GM21737 (cell line): Measurements from ENCODE around the gene MFSD6L.

ENCODE experiments used
- ATAC-seq: cut with Tn5 transposase; IDR thresholded peaks from one replicate; pipeline ENCODE4 v1.9.1; 2021; ENCODE audit warnings: mild to moderate bottlenecking, moderate library complexity; ENCODE audit not compliant: unreplicated experiment

Gene MFSD6L, protein sequence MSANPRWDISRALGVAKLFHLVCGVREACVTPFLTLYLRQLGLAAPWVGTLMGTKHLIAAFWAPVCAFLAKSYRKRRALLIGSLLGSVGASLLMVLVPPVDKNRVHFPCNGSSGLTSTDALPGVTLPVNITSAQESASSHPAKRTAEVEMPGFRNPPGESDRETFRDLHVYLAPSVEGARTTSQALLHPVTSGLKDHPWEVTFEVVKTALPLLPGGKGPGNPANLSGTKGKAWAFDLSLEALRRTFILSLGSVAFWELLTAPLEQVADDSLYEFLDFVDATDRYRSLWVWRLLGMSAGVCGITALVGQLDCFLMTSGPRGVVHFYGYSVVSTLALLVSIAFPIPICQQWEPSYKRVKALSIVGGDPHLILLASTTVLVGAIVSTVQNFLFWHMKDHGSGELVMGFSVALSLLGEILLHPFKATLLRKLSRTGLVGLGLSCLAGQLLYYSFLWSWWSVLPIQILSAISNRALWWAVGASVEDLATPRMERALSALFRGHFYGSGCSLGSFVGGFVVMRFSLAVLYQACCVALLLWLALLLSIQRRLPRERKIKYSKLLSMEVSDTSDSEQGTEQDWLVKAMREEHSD

DNA sequence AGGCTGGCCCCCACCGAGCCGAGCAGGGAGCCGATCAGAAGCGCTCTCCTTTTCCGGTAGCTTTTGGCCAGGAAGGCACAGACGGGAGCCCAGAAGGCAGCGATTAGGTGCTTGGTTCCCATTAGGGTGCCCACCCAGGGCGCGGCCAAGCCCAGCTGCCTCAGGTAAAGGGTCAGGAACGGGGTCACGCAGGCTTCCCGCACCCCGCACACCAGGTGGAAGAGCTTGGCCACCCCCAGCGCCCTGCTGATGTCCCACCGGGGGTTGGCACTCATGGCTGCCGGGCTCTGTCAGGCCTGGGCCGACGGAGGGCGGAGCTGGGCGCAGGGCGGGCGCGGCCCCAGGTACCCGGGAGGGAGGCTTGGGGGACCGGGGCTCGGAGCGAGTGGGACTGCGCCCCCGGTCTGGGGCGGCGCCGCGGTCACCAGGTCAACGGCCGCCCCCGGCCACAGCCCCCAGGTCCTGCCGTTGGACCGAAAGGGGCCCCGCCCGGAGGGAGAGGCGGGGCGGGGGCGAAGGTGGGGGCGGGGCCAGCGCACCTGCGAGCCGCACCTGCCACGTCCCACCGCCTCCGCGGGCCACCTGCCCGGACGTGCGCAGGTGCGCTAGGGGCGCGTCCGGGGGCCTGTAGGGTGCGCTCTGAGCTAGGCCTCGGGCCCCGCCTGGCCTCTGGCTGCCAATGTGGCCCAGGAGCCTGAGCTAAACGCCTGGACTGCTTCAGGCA is at the start of gene MFSD6L:
Gene MFSD6L (minus strand): TSS at position 520 of the 724 bp plus-strand sequence. CDS start 245 bp downstream, at position 275.
- ATAC-seq: no peak

- no peak for ATAC-seq
Observed at GRCh38 chr17:8847891-8848290, 48.7 kb upstream of the MFSD6L start.

DNA sequence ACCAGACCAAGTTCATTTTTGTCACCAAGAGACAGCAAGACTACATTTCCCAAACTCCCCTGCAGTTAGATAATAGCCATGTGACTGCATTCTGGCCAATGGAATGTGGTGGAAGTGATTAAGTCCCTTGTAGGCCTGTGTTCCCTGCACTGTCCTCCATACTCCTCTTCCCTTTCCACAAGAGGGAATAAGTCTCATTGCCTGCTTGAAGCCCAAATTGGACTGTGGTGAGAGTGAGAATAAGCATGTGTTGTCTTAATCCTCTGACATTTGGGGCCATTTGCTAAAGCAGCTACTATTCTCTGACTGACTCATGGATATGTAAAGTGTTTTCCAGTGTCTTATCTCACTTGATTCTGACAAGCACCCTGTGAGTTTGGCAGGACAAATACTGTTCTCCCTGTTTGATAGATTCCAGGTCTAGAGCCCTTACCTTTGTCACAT is 47.6 kb upstream of the MFSD6L start:
- ATAC-seq: no peak

GRCh38 chr17:8844229-8845218 is 45.4 kb upstream of the MFSD6L start:
- ATAC-seq: no peak

DNA sequence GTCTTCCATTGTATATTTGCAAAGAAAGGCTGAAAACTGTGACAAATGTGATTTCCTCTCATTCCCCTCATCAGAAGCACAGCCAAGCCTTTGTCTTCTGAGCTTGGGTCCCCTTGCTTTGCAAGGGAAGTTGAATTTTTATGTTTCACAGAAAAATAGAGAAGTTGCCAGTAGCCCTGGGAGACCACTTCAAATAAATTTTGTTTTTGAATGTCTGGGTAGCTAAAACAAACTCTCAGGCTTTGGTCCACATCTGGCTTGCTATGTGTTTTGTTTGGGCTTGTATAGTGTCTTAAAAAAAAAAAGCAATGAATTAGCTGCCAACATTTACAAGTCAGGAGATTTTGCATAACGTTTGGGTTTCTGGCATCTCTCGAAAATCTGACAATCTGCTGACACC is 44.2 kb upstream of the MFSD6L start:
- ATAC-seq: no peak

- ATAC-seq: no peak
Observed at GRCh38 chr17:8841844-8842243, 42.7 kb upstream of the MFSD6L start.

DNA sequence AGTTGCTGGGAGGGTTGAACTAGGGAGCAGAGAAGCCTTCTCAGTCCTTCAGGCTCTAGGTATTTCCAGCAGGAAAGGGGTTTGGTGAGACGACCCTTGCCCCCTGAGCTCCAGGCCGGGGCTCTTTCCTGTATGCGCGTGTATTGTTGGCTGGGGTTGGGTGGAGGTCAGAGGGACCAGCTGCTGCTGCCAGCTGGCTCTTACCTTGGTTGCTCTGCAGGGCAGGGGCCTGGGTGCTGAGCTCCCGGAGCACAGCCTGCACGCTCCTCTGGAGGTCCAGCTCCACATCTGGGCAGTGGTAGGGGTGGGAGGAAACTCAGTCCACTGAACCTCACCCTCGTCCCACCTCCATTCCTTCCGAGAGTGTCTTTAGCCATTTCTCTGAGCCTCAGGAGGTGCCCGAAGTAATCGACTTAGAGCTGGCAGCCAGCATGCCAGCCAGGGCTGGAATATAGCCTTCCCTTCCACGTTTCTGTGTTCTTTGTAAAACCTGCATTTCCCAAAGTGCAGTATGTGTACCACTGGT is 40.3 kb upstream of the MFSD6L start:
- ATAC-seq: no peak

DNA sequence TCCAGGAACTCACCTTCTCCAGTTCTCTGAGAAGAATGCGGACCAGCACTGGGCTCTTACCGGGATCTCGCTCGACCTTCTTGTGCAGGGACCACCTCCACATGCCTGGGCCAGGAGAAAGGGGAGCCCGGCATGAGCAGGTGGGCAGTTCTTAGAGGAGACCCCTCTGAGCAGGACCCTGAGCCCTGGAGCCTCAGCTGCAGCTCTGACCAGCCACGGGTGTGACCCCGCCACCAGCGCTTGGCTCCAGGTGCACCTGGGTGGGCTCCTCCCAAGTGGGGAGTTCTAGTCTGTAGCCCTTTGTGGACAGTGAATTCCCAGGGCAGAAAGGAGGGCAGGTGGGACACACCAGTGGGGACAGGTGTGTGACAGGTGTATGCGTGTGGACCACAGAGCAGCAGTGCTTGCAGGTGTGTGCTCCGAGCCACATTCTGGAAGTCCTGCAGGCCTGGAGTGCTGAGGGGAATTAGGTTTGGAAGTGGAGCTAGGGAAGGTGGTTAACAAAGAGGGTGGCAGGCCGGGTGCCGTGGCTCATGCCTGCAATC is 39.5 kb upstream of the MFSD6L start:
- no peak for ATAC-seq

DNA sequence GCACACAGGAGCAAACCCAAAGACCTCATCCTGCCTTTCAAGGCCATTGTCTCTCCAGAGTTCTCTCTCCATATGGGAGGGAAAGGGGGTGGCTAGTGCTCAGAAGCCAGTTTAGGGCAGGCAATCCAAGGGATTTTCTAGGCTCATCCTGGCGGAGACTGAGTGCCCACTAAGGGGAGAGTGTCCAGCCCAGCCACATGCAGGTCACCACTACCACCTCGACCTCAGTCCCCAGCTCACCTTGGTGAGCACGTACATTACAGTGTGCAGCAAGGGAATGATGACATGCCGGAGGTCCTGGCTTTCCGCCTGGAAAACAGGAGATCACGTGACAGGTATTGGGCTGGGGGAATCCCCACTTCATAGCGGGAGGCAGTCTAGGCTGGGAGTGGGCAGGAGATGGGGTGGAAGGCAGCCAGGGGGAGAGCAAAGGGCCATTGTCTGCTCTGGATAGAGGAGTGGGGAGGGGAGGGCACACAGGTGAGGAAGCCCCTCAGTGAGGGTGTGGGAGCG is 38.5 kb upstream of the MFSD6L start:
- ATAC-seq: no peak

- ATAC-seq: no peak
Observed at GRCh38 chr17:8836821-8837562, 37.8 kb upstream of the MFSD6L start.

DNA sequence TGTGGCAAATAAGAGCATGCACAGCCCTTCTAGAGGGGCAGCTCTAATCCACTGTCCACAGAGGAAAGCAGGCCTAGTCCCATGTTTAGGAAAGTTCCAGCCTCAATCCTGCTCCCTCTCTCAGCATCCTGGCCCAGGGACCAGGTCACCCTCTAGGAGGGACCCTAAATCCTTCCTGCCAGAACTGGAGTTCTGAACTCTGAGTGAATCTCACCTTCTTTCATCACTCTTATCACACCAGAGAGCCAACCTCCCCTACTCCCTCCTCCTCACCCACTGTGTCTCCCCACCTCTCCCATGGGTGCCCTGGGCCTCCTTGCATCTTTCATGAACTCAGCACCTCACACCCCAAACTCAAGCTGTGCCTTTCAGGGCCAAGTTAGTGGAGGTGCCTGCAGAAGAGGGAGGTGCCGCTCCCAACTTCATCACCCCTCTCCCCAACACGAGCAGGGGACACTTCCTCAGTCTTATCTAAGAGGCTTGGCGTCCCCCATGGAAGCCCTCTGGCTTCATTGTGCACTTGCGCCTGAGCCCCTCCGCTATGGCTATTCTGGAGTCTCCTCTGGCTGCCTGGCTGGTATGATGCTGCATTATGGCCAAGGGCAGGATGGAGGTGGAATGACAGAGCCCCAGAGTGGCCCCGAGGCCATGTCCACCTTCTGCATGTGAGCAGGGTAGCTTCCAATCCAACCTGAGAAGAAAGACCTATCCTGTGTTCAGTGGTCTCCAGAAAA is 36.6 kb upstream of the MFSD6L start:
- ATAC-seq: no peak

- no peak for ATAC-seq
Observed at GRCh38 chr17:8835106-8835505, 35.9 kb upstream of the MFSD6L start.

DNA sequence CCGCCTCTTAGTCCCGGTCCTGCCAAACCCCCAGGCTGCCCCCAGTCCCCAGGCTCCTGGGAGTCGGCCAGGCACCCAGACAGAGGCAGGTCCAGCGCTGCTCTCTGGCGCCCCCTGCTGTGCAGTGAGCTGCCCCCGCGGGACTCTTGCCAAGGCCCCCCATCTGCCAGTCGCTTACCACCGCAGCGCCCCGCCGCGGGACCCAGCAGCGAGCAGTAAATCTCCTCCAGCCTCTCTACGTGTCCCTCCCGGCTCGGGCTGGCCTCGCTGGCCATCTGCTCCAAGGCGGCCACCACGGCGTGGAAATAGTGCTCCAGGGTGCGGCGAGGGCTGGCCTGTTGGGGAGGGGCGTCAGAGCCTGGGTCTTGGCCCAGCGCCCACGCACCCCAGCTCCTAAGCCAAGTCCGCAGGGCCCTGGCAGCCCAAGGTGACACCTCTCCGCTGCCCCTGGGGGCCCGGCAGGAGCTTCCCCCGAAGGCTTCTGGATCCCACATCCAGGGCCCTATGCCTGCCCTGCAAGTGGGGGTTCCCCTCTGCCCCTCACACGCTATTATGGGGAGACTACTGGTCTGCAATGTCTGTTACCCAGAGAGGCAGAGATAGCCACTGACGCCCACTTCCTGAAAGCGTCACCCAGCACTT is 33.7 kb upstream of the MFSD6L start:
- ATAC-seq: no peak

- ATAC-seq: no peak
Observed at GRCh38 chr17:8831234-8831849, 32.2 kb upstream of the MFSD6L start.

- no peak for ATAC-seq
Observed at GRCh38 chr17:8830141-8830540, 31.0 kb upstream of the MFSD6L start.

DNA sequence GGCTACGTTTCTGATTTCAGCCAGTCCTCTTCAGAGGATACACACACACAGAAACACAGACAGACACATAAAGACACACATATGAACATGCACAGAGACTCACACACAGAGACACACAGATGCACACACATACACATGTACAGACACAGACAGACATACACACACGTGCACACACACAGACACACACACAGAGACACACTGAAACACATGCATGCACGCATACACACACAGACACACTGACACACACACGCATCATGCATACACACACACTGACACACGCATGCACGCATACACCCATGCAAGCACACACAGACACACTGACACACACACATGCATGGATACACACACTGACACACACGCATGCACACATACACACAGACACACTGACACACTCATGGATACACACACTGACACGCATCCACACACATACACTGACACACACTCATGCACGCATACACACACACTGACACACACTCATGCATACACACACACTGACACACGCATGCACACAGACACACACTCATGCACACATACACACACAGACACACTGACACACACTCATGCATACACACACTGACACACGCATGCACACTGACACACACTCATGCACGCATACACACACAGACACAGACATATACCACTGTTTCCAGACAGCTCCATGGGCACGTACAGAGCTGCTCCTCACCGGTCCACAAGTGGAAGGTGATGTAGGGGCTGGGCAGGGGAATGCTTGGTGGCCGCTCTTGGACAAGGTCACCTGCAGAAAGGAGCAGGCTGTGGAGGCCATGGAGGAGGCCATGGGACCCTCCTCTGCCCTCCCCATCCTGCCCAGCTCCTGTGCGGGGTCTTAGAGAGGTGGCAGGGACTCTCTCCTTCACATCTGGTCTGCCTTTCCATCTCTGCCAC is 30.1 kb upstream of the MFSD6L start:
- no peak for ATAC-seq

DNA sequence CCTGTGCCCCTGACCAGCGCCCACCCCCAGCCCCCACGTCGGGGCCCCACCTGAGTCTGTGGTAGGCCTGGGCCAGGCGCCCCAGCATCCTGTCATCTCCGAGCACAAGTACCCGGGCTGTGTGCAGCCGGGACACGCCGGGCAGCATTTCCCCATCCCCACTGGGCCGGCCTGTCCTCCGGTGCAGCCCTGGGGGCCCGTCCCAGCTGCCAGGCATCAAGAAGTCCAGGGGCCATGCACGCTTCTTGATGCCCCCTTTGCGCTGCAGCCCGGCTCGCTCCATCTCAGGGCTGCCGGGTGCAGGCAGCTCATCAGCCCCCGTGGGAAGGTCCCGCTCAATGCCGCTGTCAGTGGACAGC is 29.3 kb upstream of the MFSD6L start:
- ATAC-seq: no peak
